IMR-90 (cell line): ENCODE measurements around the gene ARX.

ENCODE experiments used
- BHLHE40 ChIP-seq: fragments of 150-350 bp; IDR thresholded peaks from 2 replicates; pipeline ENCODE4 v1.6.1; 2016; ENCODE audit warnings: mild to moderate bottlenecking, low read depth, low read length
- CEBPB ChIP-seq: IDR thresholded peaks from 2 replicates; pipeline ENCODE4 v1.6.1; 2012; ENCODE audit warnings: low read depth, low read length, improper control_type of control experiment
- CHD1 ChIP-seq: IDR thresholded peaks from 2 replicates; pipeline ENCODE4 v1.6.1; 2012; ENCODE audit warnings: low read depth, low read length, improper control_type of control experiment
- FOS ChIP-seq: fragments of 150-350 bp; IDR thresholded peaks from 2 replicates; pipeline ENCODE4 v1.6.1; 2016; ENCODE audit warnings: low read depth, low read length
- MAFK ChIP-seq: IDR thresholded peaks from 2 replicates; pipeline ENCODE4 v1.6.1; 2012; ENCODE audit warnings: low read depth, low read length, improper control_type of control experiment
- MXI1 ChIP-seq: IDR thresholded peaks from 2 replicates; pipeline ENCODE4 v1.6.1; 2012; ENCODE audit warnings: low read depth, mild to moderate bottlenecking, low read length, moderate library complexity, borderline replicate concordance
- NFE2L2 ChIP-seq: fragments of 150-350 bp; IDR thresholded peaks from 2 replicates; pipeline ENCODE4 v1.6.1; 2016; ENCODE audit warnings: low read depth, mild to moderate bottlenecking, low read length
- POLR2A ChIP-seq: IDR thresholded peaks from 2 replicates; pipeline ENCODE4 v1.6.1; 2012; ENCODE audit warnings: mild to moderate bottlenecking, low read depth, low read length
- RAD21 ChIP-seq: IDR thresholded peaks from 2 replicates; pipeline ENCODE4 v1.6.1; 2012; ENCODE audit warnings: low read length, improper control_type of control experiment
- RCOR1 ChIP-seq: IDR thresholded peaks from 2 replicates; pipeline ENCODE4 v1.6.1; 2012; ENCODE audit warnings: mild to moderate bottlenecking, low read length, improper control_type of control experiment; ENCODE audit not compliant: insufficient replicate concordance
- RFX5 ChIP-seq: IDR thresholded peaks from 2 replicates; pipeline ENCODE4 v1.8.0; 2012; ENCODE audit warnings: low read depth, mild to moderate bottlenecking, low read length, moderate library complexity
- SMC3 ChIP-seq: fragments of 150-350 bp; IDR thresholded peaks from 2 replicates; pipeline ENCODE4 v1.6.1; 2016; ENCODE audit warnings: low read depth, mild to moderate bottlenecking, antibody characterized with exemption, low read length, moderate library complexity
- TF ChIP-seq, protein P1 (sequence below): conservative IDR thresholded peaks from 2 replicates; pipeline ENCODE4 v1.5.1; 2012; ENCODE audit warnings: mild to moderate bottlenecking, low read depth, low read length, improper control_type of control experiment
- TF ChIP-seq, protein P2 (sequence below): fragments of 150-350 bp; IDR thresholded peaks from 2 replicates; pipeline ENCODE4 v1.6.1; 2017; ENCODE audit warnings: mild to moderate bottlenecking, antibody characterized with exemption, low read length, low read depth

DNA sequence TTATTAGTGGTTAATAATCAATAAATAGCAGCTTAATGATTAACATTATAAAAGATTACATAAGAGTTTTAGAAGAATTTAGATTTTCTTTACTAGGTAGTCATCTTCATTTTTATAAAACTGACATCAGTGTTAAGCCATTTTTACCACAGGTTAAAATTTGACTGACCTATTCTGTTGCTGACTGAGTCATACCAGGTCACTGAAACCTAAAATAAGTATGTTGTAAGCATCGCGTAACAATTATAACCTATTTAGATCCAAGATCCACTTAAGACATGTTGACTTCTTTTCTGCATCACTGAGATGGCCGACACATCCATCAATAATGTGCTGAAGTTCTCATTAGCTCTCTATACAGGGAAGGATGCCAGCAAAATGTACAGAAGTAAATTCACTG is 36.7 kb downstream of the ARX start:
- TF ChIP-seq, protein P1, sequence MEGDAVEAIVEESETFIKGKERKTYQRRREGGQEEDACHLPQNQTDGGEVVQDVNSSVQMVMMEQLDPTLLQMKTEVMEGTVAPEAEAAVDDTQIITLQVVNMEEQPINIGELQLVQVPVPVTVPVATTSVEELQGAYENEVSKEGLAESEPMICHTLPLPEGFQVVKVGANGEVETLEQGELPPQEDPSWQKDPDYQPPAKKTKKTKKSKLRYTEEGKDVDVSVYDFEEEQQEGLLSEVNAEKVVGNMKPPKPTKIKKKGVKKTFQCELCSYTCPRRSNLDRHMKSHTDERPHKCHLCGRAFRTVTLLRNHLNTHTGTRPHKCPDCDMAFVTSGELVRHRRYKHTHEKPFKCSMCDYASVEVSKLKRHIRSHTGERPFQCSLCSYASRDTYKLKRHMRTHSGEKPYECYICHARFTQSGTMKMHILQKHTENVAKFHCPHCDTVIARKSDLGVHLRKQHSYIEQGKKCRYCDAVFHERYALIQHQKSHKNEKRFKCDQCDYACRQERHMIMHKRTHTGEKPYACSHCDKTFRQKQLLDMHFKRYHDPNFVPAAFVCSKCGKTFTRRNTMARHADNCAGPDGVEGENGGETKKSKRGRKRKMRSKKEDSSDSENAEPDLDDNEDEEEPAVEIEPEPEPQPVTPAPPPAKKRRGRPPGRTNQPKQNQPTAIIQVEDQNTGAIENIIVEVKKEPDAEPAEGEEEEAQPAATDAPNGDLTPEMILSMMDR = no peak
- TF ChIP-seq CEBPB (no peak), NFE2L2 (no peak), POLR2A (no peak), RAD21 (no peak), BHLHE40 (no peak), SMC3 (no peak), MAFK (no peak), RCOR1 (no peak), MXI1 (no peak), RFX5 (no peak), CHD1 (no peak), FOS (no peak)
- TF ChIP-seq, protein P2, sequence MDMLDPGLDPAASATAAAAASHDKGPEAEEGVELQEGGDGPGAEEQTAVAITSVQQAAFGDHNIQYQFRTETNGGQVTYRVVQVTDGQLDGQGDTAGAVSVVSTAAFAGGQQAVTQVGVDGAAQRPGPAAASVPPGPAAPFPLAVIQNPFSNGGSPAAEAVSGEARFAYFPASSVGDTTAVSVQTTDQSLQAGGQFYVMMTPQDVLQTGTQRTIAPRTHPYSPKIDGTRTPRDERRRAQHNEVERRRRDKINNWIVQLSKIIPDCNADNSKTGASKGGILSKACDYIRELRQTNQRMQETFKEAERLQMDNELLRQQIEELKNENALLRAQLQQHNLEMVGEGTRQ = no peak
